PFSK-1 (cell line): ENCODE measurements around the gene AP1B1.

Experiments used
- FOXP2 ChIP-seq: optimal IDR thresholded peaks from 2 replicates; pipeline ENCODE3; 2011; ENCODE audit warnings: borderline replicate concordance, control low read depth, inconsistent platforms; ENCODE audit not compliant: insufficient read depth; ENCODE audit errors: extremely low read length, extremely low read depth
- POLR2AphosphoS5 ChIP-seq: IDR thresholded peaks from 2 replicates; pipeline ENCODE4 v1.6.1; 2012; ENCODE audit warnings: low read depth, mild to moderate bottlenecking, control low read depth, low read length, moderate library complexity
- REST ChIP-seq, 2 experiments: IDR thresholded peaks; 2 replicates each; pipeline versions ENCODE4 v1.6.1 to v1.8.0; 2011 to 2012; ENCODE audit warnings: low read depth in 2 of 2, low read length in 2 of 2, control low read depth in 1 of 2, inconsistent platforms in 1 of 2, mild to moderate bottlenecking in 1 of 2, moderate library complexity in 1 of 2; ENCODE audit not compliant: insufficient read depth in 1 of 2
- SIN3A ChIP-seq: IDR thresholded peaks from 2 replicates; pipeline ENCODE4 v1.6.1; 2012; ENCODE audit warnings: mild to moderate bottlenecking, low read length, moderate library complexity, borderline replicate concordance; ENCODE audit not compliant: insufficient read depth
- TAF1 ChIP-seq: IDR thresholded peaks from 2 replicates; pipeline ENCODE4 v1.6.1; 2012; ENCODE audit warnings: low read length, control low read depth, borderline replicate concordance; ENCODE audit not compliant: insufficient read depth

- no peak for TF ChIP-seq REST (IDR thresholded peaks at IDR 0.05; ENCODE audit: insufficient read depth in 1 of 2, low read depth in 2 of 2, low read length in 2 of 2)
- no peak for TF ChIP-seq SIN3A
- TF ChIP-seq TAF1: no peak
- TF ChIP-seq POLR2AphosphoS5: no peak
- TF ChIP-seq FOXP2: no peak
These were observed 79.5 kb downstream of the AP1B1 start for GRCh38 chr22:29308791-29309262.
